HG02884 (cell line): ENCODE data around the gene PXMP2.

Experiments
- ATAC-seq: cut with Tn5 transposase; IDR thresholded peaks from one replicate; pipeline ENCODE4 v1.9.1; 2021; ENCODE audit warnings: mild to moderate bottlenecking, moderate library complexity; ENCODE audit not compliant: unreplicated experiment

The PXMP2 gene

DNA sequence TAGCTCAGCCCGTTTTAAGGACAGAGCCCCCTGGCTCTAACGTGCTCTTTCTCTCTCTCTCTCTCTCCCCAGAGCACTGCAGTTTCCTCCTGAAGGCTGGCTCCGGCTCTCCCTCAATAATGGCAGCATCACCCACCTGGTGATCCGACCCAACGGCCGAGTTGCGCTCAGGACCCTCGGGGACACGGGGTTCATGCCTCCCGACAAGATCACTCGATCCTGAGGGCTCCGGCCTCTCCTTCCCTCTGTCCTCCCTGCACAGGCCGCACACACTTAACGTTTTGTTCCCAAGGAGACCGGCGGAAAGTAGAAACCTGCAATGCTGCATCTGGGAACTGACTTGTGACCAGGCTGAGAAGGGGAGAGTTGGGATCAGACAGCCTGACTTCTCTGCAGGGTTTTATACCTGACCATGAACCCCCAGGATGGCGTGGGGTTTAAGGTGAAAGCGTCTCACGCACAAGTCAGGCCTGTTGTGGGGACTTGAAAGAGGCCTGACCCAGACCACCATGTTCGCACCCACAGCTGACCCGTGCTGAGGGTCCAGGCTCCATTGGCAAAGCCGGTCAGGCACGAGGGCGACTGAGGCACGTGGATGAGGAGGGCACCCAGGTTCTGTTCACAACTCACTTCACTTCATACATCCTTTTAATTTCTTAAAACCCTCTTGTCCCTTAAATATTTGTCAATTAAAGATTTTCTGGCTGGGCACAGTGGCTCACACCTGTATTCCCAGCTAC lies 33.4 kb downstream of the PXMP2 start:
- ATAC-seq: no peak

- no peak for ATAC-seq
Measured at GRCh38 chr12:132723015-132723763, 35.8 kb downstream of the PXMP2 start.

GRCh38 chr12:132723764-132724140 lies 36.4 kb downstream of the PXMP2 start:
- ATAC-seq: no peak

GRCh38 chr12:132724506-132725241 lies 37.3 kb downstream of the PXMP2 start:
- no peak for ATAC-seq

GRCh38 chr12:132726386-132726785 lies 39.0 kb downstream of the PXMP2 start:
- no peak for ATAC-seq

DNA sequence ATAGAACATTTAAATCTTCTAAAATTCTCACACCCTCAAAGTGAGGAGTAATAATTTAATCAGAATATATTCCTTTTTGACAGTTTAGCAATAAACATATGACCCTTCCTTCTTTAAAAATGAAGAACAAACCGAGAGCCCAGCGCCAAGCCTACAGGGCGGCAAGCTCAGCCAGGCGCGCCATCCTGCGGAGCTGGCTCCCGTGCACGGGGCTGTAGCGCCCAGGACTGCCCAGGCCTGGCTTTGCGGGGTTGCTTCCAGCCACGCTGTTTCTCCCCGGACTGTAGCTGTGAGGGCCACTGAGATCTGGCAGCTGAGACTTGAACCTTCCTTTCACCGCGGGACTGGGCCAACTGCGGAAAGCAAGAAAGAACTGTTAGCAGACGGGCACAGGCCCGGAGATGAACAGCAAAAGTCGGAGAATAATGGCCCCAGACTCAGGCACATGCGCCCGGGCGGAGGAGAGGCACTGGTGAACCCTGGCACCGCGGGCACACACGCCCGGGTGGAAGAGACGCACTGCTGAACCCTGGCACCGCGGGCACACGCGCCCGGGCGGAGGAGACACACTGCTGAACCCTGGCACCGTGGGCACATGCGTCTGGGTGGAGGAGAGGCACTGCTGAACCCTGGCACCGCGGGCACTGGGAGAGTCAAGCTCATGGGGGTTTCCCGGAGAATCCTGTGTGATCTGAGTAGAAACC lies 39.9 kb downstream of the PXMP2 start:
- no peak for ATAC-seq

GRCh38 chr12:132728502-132728901 lies 41.1 kb downstream of the PXMP2 start:
- no peak for ATAC-seq

GRCh38 chr12:132729541-132730320 lies 42.3 kb downstream of the PXMP2 start:
- ATAC-seq: no peak

DNA sequence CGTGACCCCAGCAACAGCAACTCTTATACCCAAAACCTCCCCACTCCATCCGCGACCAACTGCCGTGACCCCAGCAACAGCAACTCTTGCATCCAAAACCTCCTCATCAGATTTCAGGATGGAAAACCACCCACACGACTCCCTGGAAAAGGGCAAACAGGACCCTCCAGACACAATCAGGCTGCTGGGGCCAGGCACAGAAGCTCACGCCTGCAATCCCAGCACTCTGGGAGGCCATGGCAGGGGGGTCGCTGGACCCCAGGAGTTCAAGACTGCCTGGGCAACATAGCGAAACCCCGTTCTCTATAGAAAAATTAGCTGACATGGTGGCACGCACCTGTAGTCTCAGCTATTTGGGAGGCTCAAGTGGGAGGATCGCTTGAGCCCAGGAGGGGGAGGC lies 43.0 kb downstream of the PXMP2 start:
- ATAC-seq: no peak

GRCh38 chr12:132731574-132731973 lies 44.2 kb downstream of the PXMP2 start:
- ATAC-seq: no peak

GRCh38 chr12:132734206-132734605 lies 46.8 kb downstream of the PXMP2 start:
- ATAC-seq: no peak

- no peak for ATAC-seq
Measured at GRCh38 chr12:132735496-132735895, 48.1 kb downstream of the PXMP2 start.

- ATAC-seq: no peak
Measured at GRCh38 chr12:132736378-132736777, 49.0 kb downstream of the PXMP2 start.

GRCh38 chr12:132736913-132737312 lies 49.5 kb downstream of the PXMP2 start:
- ATAC-seq: no peak

DNA sequence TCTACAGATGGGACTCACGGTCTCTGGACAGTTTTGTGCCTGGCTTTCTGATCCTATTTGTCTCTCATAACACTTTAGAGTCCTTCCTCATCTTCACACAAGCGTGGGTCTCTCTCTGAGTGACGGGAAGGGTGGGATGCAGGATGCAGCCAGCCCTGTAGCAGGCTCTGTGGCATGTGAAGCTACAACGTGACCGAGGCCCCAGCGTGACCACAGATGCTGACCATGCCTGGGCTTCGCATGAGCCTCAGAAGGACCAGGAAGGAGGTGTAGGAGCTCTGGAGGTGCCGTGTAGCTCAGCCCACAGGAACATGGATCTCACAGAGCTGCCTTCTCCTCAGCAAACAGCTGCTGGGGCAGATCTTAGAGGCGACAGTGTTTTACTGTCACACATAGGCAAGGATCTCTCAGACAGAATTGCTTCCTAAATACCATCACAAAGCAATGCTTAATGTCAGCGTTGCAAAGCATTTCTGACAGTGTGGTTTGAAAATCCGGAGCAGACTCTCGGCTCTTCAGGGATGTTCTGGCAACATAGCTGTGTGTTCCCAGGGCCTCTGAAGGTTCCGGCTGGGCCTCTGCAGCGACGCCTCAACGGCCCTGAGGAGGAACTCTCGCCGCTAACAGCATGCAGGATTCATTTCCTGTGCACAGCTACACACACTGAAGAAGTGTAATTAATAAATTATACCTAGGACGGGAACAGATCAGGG lies 52.4 kb downstream of the PXMP2 start:
- ATAC-seq: no peak

DNA sequence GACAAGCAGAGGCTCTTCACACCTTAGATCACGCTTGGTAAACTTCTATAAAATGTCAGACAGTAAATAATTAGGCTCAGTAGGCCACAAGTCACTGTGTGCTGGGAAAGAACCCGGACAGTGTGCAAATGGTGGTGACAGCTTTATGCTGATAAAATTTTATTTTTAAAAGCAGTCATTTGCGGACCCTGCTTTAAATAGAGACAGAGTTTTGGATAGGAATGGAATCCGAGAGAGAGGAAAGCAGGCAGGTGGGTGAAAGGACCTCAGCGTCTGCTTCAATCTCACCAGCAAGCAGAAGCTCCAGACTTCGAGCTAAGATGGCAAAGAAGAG lies 52.9 kb downstream of the PXMP2 start:
- ATAC-seq: no peak

GRCh38 chr12:132740652-132741051 lies 53.3 kb downstream of the PXMP2 start:
- ATAC-seq: no peak

DNA sequence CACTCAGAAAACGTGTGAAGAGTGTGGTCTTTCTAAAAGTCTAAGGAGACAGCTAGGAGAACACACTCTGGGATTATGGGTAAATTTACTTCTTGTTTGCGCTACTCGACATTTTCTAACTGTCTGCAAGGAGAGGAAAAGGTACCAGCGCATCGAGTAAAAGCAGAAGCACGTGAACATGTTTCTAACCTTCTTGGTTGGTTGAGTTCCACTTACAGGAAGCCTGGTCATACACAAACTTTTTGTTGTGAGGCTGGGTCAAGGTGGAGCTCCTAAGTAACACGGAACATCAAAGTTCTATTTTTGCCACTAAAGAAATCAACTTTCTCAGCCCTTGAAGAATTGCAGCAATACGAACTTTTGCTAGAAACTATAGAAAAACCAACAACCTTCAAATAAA lies 54.2 kb downstream of the PXMP2 start:
- no peak for ATAC-seq

- no peak for ATAC-seq
Measured at GRCh38 chr12:132743831-132744230, 56.4 kb downstream of the PXMP2 start.

GRCh38 chr12:132746613-132747012 lies 59.2 kb downstream of the PXMP2 start:
- no peak for ATAC-seq
